ENCODE results near the gene CDH4.

Gene CDH4

GRCh38 chr20:61780066-61780465 is 528.0 kb downstream of the CDH4 start:
- no peak for DNase-seq

GRCh38 chr20:61784801-61785566 is 532.9 kb downstream of the CDH4 start:
- DNase-seq = no peak

GRCh38 chr20:61785567-61785816 is 533.4 kb downstream of the CDH4 start:
- no peak for DNase-seq

- no peak for DNase-seq
Observed at GRCh38 chr20:61786230-61786629, 534.2 kb downstream of the CDH4 start.

GRCh38 chr20:61788343-61788742 is 536.3 kb downstream of the CDH4 start:
- DNase-seq = no peak

GRCh38 chr20:61789329-61789728 is 537.3 kb downstream of the CDH4 start:
- DNase-seq = no peak

GRCh38 chr20:61790116-61790827 is 538.2 kb downstream of the CDH4 start:
- no peak for DNase-seq

GRCh38 chr20:61791995-61792394 is 539.9 kb downstream of the CDH4 start:
- DNase-seq = no peak

- DNase-seq = no peak
Observed at GRCh38 chr20:61795669-61796630, 543.9 kb downstream of the CDH4 start.

GRCh38 chr20:61796738-61797137 is 544.7 kb downstream of the CDH4 start:
- no peak for DNase-seq

- peak; percentile 10 for DNase-seq
Observed at GRCh38 chr20:61797200-61797599, 545.1 kb downstream of the CDH4 start.

- DNase-seq = no peak
Observed at GRCh38 chr20:61797971-61798411, 545.9 kb downstream of the CDH4 start.

GRCh38 chr20:61798632-61799031 is 546.6 kb downstream of the CDH4 start:
- no peak for DNase-seq

- DNase-seq = no peak
Observed at GRCh38 chr20:61799394-61799923, 547.4 kb downstream of the CDH4 start.

GRCh38 chr20:61799928-61800327 is 547.9 kb downstream of the CDH4 start:
- no peak for DNase-seq

GRCh38 chr20:61800359-61801064 is 548.5 kb downstream of the CDH4 start:
- no peak for DNase-seq

GRCh38 chr20:61801065-61801360 is 549.0 kb downstream of the CDH4 start:
- DNase-seq = no peak

- no peak for DNase-seq
Observed at GRCh38 chr20:61801428-61801827, 549.4 kb downstream of the CDH4 start.

- DNase-seq = no peak
Observed at GRCh38 chr20:61801857-61802442, 549.9 kb downstream of the CDH4 start.

GRCh38 chr20:61802721-61803311 is 550.8 kb downstream of the CDH4 start:
- DNase-seq = no peak

GRCh38 chr20:61803416-61803914 is 551.4 kb downstream of the CDH4 start:
- no peak for DNase-seq

Data from hematopoietic multipotent progenitor cell treated with erythropoietin and hydrocortisone succinate and interleukin-3 and kit ligand, for 6 days (in vitro differentiated cells).